Endothelial cell of umbilical vein (primary cell): ENCODE measurements around the gene FBXO45. TPM values are rescaled to one million over a fixed set of nuclear protein-coding genes. Genes with fewer than 3 reads are reported as not detected.
"Not testable (repeated sequence)": the region's sequence is repeated elsewhere in the genome, so short reads cannot be mapped to it uniquely, and the experiment has no call there.

Source experiments
- BruUV-seq: library from RNA; stranded (reverse); fragments of 400-500 nt; replicated peaks from 2 replicates; lab custom pipeline; 2021; lab: Mats Ljungman, UMichigan
- CTCF ChIA-PET: fragments of 300-600, 350-600 bp; sonication (Branson Sonifier 250); formaldehyde crosslinking; loops from one replicate; lab custom pipeline; 2021; ENCODE audit warnings: antibody characterized with exemption, inconsistent platforms; lab: Charles Lee
- POLR2A ChIA-PET: fragments of 300-600, 350-600 bp; sonication (Branson Sonifier 250); formaldehyde crosslinking; loops from one replicate; lab custom pipeline; 2021; ENCODE audit warnings: antibody characterized with exemption, inconsistent platforms; lab: Charles Lee
- DNase-seq: peaks from one replicate; pipeline ENCODE4 v3.0.0-alpha.2; 2011; ENCODE audit warnings: low read depth, low spot score
- FAIRE-seq: peaks from 2 replicates; lab custom pipeline; 2011; peaks lifted over from hg19 to GRCh38; lab: Jason Lieb, UNC
- H2AFZ ChIP-seq: 2 replicates; pipeline ENCODE4 v1.6.0; 2012; ENCODE audit warnings: low read depth, low read length, control low read depth, inconsistent platforms
- H3K27ac ChIP-seq: 2 replicates; pipeline ENCODE4 v1.5.1; 2011; ENCODE audit warnings: low read depth, mild to moderate bottlenecking, control low read depth, low read length, moderate library complexity; ENCODE audit not compliant: insufficient read depth
- H3K27me3 ChIP-seq, 2 experiments: 2 replicates each; pipeline versions ENCODE4 v1.6.0 to v1.6.1; 2011; ENCODE audit warnings: low read length in 2 of 2, mixed read lengths in 1 of 2; ENCODE audit not compliant: control insufficient read depth in 2 of 2, insufficient read depth in 2 of 2
- H3K36me3 ChIP-seq, 2 experiments: 2 replicates in 1 of 2; 3 replicates in 1 of 2; pipeline ENCODE4 v1.5.1; 2011; ENCODE audit warnings: low read length in 2 of 2, mild to moderate bottlenecking in 1 of 2, moderate library complexity in 1 of 2; ENCODE audit not compliant: control insufficient read depth in 2 of 2, insufficient read depth in 2 of 2; ENCODE audit errors: extremely low read depth in 1 of 2
- H3K4me1 ChIP-seq: 3 replicates; pipeline ENCODE4 v1.5.1; 2011; ENCODE audit warnings: mild to moderate bottlenecking, low read length; ENCODE audit not compliant: control insufficient read depth, insufficient read depth; ENCODE audit errors: extremely low read depth
- H3K4me2 ChIP-seq: 2 replicates; pipeline ENCODE4 v1.6.1; 2011; ENCODE audit warnings: low read length, control low read depth, mixed read lengths; ENCODE audit not compliant: insufficient read depth
- H3K4me3 ChIP-seq, 3 experiments: fragments of 200-600 bp in 1 of 3; sonication (generic), shearing (Covaris generic) in 1 of 3; replicated peaks in 1 of 3; 2 replicates each; pipeline ENCODE4 v1.5.1; 2011 to 2016; ENCODE audit warnings: control low read depth in 3 of 3, low read length in 3 of 3, mild to moderate bottlenecking in 2 of 3, inconsistent platforms in 1 of 3, low read depth in 1 of 3, moderate library complexity in 1 of 3; ENCODE audit not compliant: insufficient read depth in 1 of 3
- H3K79me2 ChIP-seq: 2 replicates; pipeline ENCODE4 v1.6.0; 2012; ENCODE audit warnings: low read length, inconsistent platforms; ENCODE audit not compliant: control insufficient read depth, insufficient read depth
- H3K9ac ChIP-seq: replicated peaks from 2 replicates; pipeline ENCODE3; 2011; ENCODE audit warnings: low read length, control low read depth; ENCODE audit not compliant: insufficient read depth; ENCODE audit errors: extremely low read depth
- H3K9me1 ChIP-seq: replicated peaks from 3 replicates; pipeline ENCODE4 v1.6.0; 2011; ENCODE audit warnings: mild to moderate bottlenecking, low read length; ENCODE audit not compliant: control insufficient read depth, insufficient read depth; ENCODE audit errors: extremely low read depth
- H3K9me3 ChIP-seq: replicated peaks from 2 replicates; pipeline ENCODE4 v1.5.1; 2012; ENCODE audit warnings: low read length, inconsistent platforms; ENCODE audit not compliant: control insufficient read depth, insufficient read depth
- H4K20me1 ChIP-seq: replicated peaks from 2 replicates; pipeline ENCODE3; 2011; ENCODE audit warnings: mild to moderate bottlenecking, low read length; ENCODE audit not compliant: control insufficient read depth, insufficient read depth; ENCODE audit errors: extremely low read depth
- EZH2 ChIP-seq: IDR thresholded peaks from 2 replicates; pipeline ENCODE4 v1.6.1; 2012; ENCODE audit warnings: borderline replicate concordance, low read depth, mild to moderate bottlenecking, moderate library complexity, low read length, inconsistent platforms; ENCODE audit not compliant: severe bottlenecking
- FOS ChIP-seq: IDR thresholded peaks from 2 replicates; pipeline ENCODE4 v1.6.1; 2011; ENCODE audit warnings: mild to moderate bottlenecking, low read length, moderate library complexity, borderline replicate concordance; ENCODE audit not compliant: insufficient read depth
- GATA2 ChIP-seq: IDR thresholded peaks from 2 replicates; pipeline ENCODE4 v1.7.0; 2011; ENCODE audit warnings: low read depth, mild to moderate bottlenecking, moderate library complexity, mixed read lengths, low read length; ENCODE audit not compliant: insufficient read length, insufficient read depth
- JUN ChIP-seq: IDR thresholded peaks from 2 replicates; pipeline ENCODE4 v1.6.1; 2011; ENCODE audit warnings: borderline replicate concordance, low read depth; ENCODE audit not compliant: insufficient read length, insufficient read depth
- MYC ChIP-seq: IDR thresholded peaks from one replicate; pipeline ENCODE4 v1.6.1; 2011; ENCODE audit warnings: mild to moderate bottlenecking, low read depth, low read length
- POLR2A ChIP-seq: IDR thresholded peaks from 2 replicates; pipeline ENCODE4 v1.6.1; 2012; ENCODE audit warnings: low read depth, mild to moderate bottlenecking, control low read depth, low read length
- POLR2AphosphoS5 ChIP-seq: IDR thresholded peaks from 2 replicates; pipeline ENCODE4 v1.6.1; 2012; ENCODE audit warnings: low read depth, mild to moderate bottlenecking, control low read depth, low read length, moderate library complexity; ENCODE audit not compliant: insufficient read depth
- dilution Hi-C: fragments of 300-500 bp; cut with MboI; formaldehyde crosslinking; loops from one replicate; pipeline ENCODE4 v1.15.0; 2019; ENCODE audit warnings: low sequenced_read_pairs; ENCODE audit not compliant: extremely low pct_ligation_motif_present
- intact Hi-C: fragments of 100-400 bp; cut with micrococcal nuclease; formaldehyde crosslinking; loops from one replicate; pipeline ENCODE4 v1.10.0; 2022
- polyA plus RNA-seq, 4 experiments: library from polyadenylated mRNA; depleted of rRNA in 3 of 4; stranded (reverse) in 3 of 4; unstranded in 1 of 4; fragments of >200 nt; gene quantifications; 2 replicates each; pipeline versions ENCODE4 v1.2.1 to v1.2.3, GENCODE V29; 2011 to 2012; ENCODE audit warnings: missing spikeins in 1 of 4
- total RNA-seq: library from RNA; stranded (reverse); gene quantifications from 2 replicates; pipeline ENCODE4 v1.2.3, GENCODE V29; 2021
- TF ChIP-seq, protein P1 (sequence below): IDR thresholded peaks from 2 replicates; pipeline ENCODE4 v1.6.1; 2011; ENCODE audit not compliant: insufficient read depth, insufficient read length
- TF ChIP-seq, protein P2 (sequence below), 2 donors: IDR thresholded peaks; 1 replicate in 1 of 2; 2 replicates in 1 of 2; pipeline ENCODE4 v1.5.1; 2011; ENCODE audit warnings: low read length in 2 of 2, mild to moderate bottlenecking in 2 of 2, moderate library complexity in 2 of 2, control low read depth in 1 of 2, inconsistent platforms in 1 of 2, low read depth in 1 of 2; ENCODE audit not compliant: insufficient read depth in 1 of 2; ENCODE audit errors: extremely low read depth in 1 of 2

FBXO45 gene
- total and polyA plus RNA-seq, 2 donors (not counting 3 experiments of a cell fraction or from before 2014, with no cell fraction given): 3.5 to 12.4 TPM

DNA sequence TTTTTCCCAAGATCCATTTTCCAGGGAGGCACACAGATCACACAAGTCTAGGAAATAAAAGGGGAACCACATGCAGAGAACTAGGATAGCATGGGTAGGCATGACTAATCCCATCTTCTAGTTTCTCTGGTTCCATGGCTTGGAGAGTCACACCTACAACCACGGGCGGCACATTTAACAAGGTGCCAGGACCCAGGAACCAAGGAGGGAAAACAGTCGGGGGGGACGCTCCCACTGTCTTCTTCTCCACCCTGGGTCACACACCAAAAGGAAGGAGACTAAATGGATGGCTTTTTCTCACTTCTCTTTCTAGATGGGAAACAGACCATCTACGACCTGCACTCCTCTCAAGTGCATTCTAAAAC is 48.8 kb upstream of the FBXO45 start:
- Histone ChIP-seq H3K4me2 (no peak overlapping the region), H3K9ac (no peak overlapping the region), H4K20me1 (no peaks in the 10 kb centered on the region), H3K4me3 (no peak overlapping the region), H3K27ac (no peak overlapping the region), H3K36me3 (no peaks in the 10 kb centered on the region), H3K27me3 (no peaks in the 10 kb centered on the region), H3K79me2 (no peaks in the 10 kb centered on the region), H3K9me1 (no peaks in the 10 kb centered on the region), H3K4me1 (no peaks in the 10 kb centered on the region), H2AFZ (no peak overlapping the region), H3K9me3 (no peaks in the 10 kb centered on the region)
- TF ChIP-seq, protein P1, sequence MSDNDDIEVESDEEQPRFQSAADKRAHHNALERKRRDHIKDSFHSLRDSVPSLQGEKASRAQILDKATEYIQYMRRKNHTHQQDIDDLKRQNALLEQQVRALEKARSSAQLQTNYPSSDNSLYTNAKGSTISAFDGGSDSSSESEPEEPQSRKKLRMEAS: no peak
- TF ChIP-seq POLR2A: no peak
- no peak for TF ChIP-seq JUN
- TF ChIP-seq POLR2AphosphoS5: no peak
- TF ChIP-seq, protein P2, sequence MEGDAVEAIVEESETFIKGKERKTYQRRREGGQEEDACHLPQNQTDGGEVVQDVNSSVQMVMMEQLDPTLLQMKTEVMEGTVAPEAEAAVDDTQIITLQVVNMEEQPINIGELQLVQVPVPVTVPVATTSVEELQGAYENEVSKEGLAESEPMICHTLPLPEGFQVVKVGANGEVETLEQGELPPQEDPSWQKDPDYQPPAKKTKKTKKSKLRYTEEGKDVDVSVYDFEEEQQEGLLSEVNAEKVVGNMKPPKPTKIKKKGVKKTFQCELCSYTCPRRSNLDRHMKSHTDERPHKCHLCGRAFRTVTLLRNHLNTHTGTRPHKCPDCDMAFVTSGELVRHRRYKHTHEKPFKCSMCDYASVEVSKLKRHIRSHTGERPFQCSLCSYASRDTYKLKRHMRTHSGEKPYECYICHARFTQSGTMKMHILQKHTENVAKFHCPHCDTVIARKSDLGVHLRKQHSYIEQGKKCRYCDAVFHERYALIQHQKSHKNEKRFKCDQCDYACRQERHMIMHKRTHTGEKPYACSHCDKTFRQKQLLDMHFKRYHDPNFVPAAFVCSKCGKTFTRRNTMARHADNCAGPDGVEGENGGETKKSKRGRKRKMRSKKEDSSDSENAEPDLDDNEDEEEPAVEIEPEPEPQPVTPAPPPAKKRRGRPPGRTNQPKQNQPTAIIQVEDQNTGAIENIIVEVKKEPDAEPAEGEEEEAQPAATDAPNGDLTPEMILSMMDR (IDR thresholded peaks at IDR 0.05; ENCODE audit: extremely low read depth in 1 of 2, insufficient read depth in 1 of 2, low read depth in 1 of 2, low read length in 2 of 2): no peak
- no peak for TF ChIP-seq FOS
- TF ChIP-seq EZH2: no peak
- TF ChIP-seq GATA2: no peak
- no peak for TF ChIP-seq MYC
- intact Hi-C loops: loop anchor here (1.0 to 10.0 kb wide), 4 partner anchors 322 to 625 kb away; partner anchors contain the start of gene PIGZ
- FAIRE-seq: no peak
- dilution Hi-C loops: no loop called here
- DNase-seq: no peak
- BruUV-seq: no TSS peak
- POLR2A ChIA-PET: no interaction called here
- CTCF ChIA-PET: interaction anchor here (0.6 to 5.7 kb wide), 16 partner anchors 17 to 669 kb away, joined by 3 to 75 read pairs (median 4); partner anchors contain the start of gene SLC51A

DNA sequence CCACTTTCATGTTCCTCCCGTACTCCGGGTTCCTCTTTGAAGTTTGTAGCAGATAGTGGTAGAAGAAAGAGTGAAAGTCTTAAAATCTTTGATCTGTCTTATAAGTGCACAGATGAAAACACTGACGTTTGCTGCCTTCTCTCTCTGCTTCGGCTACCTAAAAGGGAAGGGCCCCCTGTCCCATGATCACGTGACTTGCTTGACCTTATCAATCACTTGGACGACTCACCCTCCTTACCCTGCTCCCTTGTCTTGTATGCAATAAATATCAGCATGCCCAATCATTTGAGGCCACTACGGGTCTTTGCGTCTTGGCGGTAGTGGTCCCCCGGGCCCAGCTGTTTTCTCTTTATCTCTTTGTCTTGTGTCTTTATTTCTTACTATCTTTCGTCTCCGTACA is 47.2 kb upstream of the FBXO45 start:
- H3K27me3 ChIP-seq, H3K36me3 ChIP-seq, H3K79me2 ChIP-seq, H4K20me1 ChIP-seq, H3K27ac ChIP-seq, H3K9me3 ChIP-seq, dilution Hi-C loops, BruUV-seq, H3K9me1 ChIP-seq, H3K4me3 ChIP-seq, DNase-seq, H3K4me1 ChIP-seq, POLR2A ChIA-PET, H2AFZ ChIP-seq, H3K9ac ChIP-seq, FAIRE-seq, H3K4me2 ChIP-seq: not testable (repeated sequence)
- CTCF ChIA-PET: interaction anchor here (1.8 to 5.7 kb wide), 4 partner anchors 11 to 448 kb away, joined by 10 to 75 read pairs (median 14); partner anchors contain the start of gene RNF168
- intact Hi-C loops: loop anchor here (5.0 to 10.0 kb wide), 2 partner anchors 446 to 626 kb away; partner anchors contain the start of gene PIGZ
